Smooth muscle cell of the pulmonary artery (primary cell): ENCODE measurements around the gene PKIG. TPM values are rescaled to one million over a fixed set of nuclear protein-coding genes. Genes with fewer than 3 reads are reported as not detected.

Experiments
- total RNA-seq: library from RNA; depleted of rRNA; stranded (reverse); fragments of >200 nt; gene quantifications from 2 replicates; pipeline ENCODE4 v1.2.3, GENCODE V29; 2014

The PKIG gene
- 42.1 and 61.0 TPM in 2 replicates for total RNA-seq

DNA sequence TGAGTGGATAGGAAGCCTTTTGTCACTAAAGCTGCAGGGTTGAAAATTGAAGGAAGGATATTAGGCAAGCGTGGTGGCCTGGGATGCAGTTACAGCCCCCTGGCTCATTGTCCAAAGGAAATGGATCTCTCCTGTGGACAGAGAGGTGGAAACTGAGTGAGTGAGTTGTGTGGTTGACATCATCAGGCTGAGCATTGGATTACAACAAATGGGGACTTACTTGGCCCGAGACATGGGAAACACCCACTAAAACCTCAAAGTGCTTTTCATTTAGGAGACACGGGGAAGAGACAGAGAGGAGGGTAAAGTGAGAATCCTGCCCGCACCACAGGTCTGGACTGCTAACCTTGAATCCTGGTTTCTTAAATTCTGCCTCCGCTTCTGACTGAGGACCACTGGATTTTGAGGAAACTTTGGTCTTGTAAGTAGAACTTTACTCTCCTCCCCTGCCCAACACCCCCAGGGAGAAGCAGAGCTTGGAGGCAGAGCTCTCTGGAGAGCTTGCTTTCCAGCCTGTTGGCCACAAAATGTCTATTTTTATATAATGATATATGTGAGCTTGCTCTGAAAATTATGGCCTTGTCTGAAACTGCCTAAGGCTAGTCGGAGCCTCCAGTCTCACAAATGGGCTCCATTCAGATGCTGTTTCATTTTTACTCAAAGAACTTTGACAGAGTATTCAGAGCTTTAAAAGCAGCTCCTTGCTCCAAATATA is at the start of gene PKIG:
Gene PKIG, plus strand, starts transcription at position 269 of the 715 bp plus-strand sequence. CDS start 31,978 bp downstream, outside the sequence.

GRCh38 chr20:44651684-44652423 is 69.5 kb downstream of the PKIG start, which contains the start of gene ADA:
Gene ADA (minus strand): TSS chr20:44651699. CDS start chr20:44651607, 92 bp downstream.

Other genes starting within 250 kb of the PKIG start
- not detected in 2 replicates for gene R3HDML, start 245.5 kb upstream of the PKIG start, total RNA-seq
- gene HNF4A, start 226.9 kb upstream of the PKIG start, total RNA-seq, result not detected in 2 replicates
- 11.4 and 15.8 TPM in 2 replicates for gene TTPAL, start 106.7 kb upstream of the PKIG start, total RNA-seq
- 146 and 178 TPM in 2 replicates for gene SERINC3, start 60.5 kb upstream of the PKIG start, total RNA-seq
- 12.0 and 45.0 TPM in 2 replicates for gene ADA, start 69.1 kb downstream of the PKIG start, total RNA-seq
- gene CCN5, start 132.8 kb downstream of the PKIG start, total RNA-seq, result 3.0 and 36.4 TPM in 2 replicates
- 4.8 and 15.8 TPM in 2 replicates for gene KCNK15, start 163.3 kb downstream of the PKIG start, total RNA-seq
- 0.39 and 1.3 TPM in 2 replicates for gene RIMS4, start 228.0 kb downstream of the PKIG start, total RNA-seq